Esophagus squamous epithelium (tissue), 4 donors: ENCODE results near the gene PTPRD.

Experiments
- POLR2A ChIP-seq, 4 donors: fragments of 450-650 bp; IDR thresholded peaks; one replicate each; pipeline ENCODE4 v1.6.1; 2017; ENCODE audit warnings: antibody characterized with exemption in 4 of 4, mild to moderate bottlenecking in 4 of 4, moderate library complexity in 3 of 4
- TF ChIP-seq, protein P1 (sequence below), 6 experiments: fragments of 450-650 bp in 4 of 6; fragments of 200-600 bp in 2 of 6; sonication (generic) in 2 of 6; IDR thresholded peaks; one replicate each; pipeline ENCODE4 v1.5.1; 2016 to 2019; ENCODE audit warnings: antibody characterized with exemption in 6 of 6, mild to moderate bottlenecking in 4 of 6, moderate library complexity in 4 of 6

GRCh38 chr9:8648271-8648845 is 1964.4 kb downstream of the PTPRD start:
- TF ChIP-seq, protein P1, sequence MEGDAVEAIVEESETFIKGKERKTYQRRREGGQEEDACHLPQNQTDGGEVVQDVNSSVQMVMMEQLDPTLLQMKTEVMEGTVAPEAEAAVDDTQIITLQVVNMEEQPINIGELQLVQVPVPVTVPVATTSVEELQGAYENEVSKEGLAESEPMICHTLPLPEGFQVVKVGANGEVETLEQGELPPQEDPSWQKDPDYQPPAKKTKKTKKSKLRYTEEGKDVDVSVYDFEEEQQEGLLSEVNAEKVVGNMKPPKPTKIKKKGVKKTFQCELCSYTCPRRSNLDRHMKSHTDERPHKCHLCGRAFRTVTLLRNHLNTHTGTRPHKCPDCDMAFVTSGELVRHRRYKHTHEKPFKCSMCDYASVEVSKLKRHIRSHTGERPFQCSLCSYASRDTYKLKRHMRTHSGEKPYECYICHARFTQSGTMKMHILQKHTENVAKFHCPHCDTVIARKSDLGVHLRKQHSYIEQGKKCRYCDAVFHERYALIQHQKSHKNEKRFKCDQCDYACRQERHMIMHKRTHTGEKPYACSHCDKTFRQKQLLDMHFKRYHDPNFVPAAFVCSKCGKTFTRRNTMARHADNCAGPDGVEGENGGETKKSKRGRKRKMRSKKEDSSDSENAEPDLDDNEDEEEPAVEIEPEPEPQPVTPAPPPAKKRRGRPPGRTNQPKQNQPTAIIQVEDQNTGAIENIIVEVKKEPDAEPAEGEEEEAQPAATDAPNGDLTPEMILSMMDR (IDR thresholded peaks at IDR 0.05) = no peak
- TF ChIP-seq POLR2A (IDR thresholded peaks at IDR 0.05) = no peak
